HCT116 (cell line): ENCODE results near the gene GALNT6. TPM values are rescaled to one million over a fixed set of nuclear protein-coding genes. Genes with fewer than 3 reads are reported as not detected.

Source experiments
- ATAC-seq: fragments of 200-7000 bp; cut with Tn5 transposase; 2 replicates; pipeline ENCODE4 v1.9.1; 2020; ENCODE audit warnings: mild to moderate bottlenecking, moderate library complexity
- BruUV-seq: library from RNA; stranded (reverse); fragments of 400-500 nt; replicated peaks from 2 replicates; lab custom pipeline; 2021; lab: Mats Ljungman, UMichigan
- CTCF ChIA-PET: fragments of 300-600 bp; sonication (Branson Sonifier 250); formaldehyde crosslinking; loops from one replicate; lab custom pipeline; 2021; ENCODE audit warnings: antibody characterized with exemption; lab: Charles Lee
- POLR2A ChIA-PET: fragments of 300-600, 350-600 bp; sonication (Branson Sonifier 250); formaldehyde crosslinking; loops from one replicate; lab custom pipeline; 2021; ENCODE audit warnings: antibody characterized with exemption; lab: Charles Lee
- RAD21 ChIA-PET, 2 experiments: fragments of 300-600 bp; sonication (Branson Sonifier 250); formaldehyde crosslinking; loops; one replicate each; lab custom pipeline; 2023; ENCODE audit warnings: low total read pairs in 2 of 2; ENCODE audit not compliant: uncharacterized antibody in 2 of 2, unreplicated experiment in 2 of 2, low non-redundant PET in 1 of 2; lab: Charles Lee
- DNase-seq: peaks from one replicate; pipeline ENCODE4 v3.0.0-alpha.2; 2010; ENCODE audit warnings: low read depth, low spot score
- H2AFZ ChIP-seq: fragments of 200-600 bp; shearing (Covaris generic), sonication (generic); 2 replicates; pipeline ENCODE4 v1.6.1; 2017; ENCODE audit warnings: low read depth, mixed run types, mixed read lengths, antibody characterized with exemption, low read length; ENCODE audit not compliant: poor library complexity, severe bottlenecking
- H3K27ac ChIP-seq: 2 replicates; pipeline ENCODE4 v1.5.1; 2012; ENCODE audit warnings: low read depth, low read length
- H3K27me3 ChIP-seq: fragments of 200-600 bp; sonication (generic); 2 replicates; pipeline ENCODE4 v1.6.1; 2016; ENCODE audit warnings: mixed run types, low read length, mixed read lengths; ENCODE audit not compliant: insufficient read depth
- H3K36me3 ChIP-seq, 2 experiments: fragments of 200-500 bp in 1 of 2; fragments of 200-600 bp in 1 of 2; sonication (Bioruptor generic) in 1 of 2; sonication (generic) in 1 of 2; 2 replicates each; pipeline versions ENCODE4 v1.5.1 to v1.6.1; 2014 to 2016; ENCODE audit warnings: low read length in 2 of 2, inconsistent platforms in 1 of 2, mixed read lengths in 1 of 2, mixed run types in 1 of 2; ENCODE audit not compliant: insufficient read depth in 2 of 2, control insufficient read depth in 1 of 2
- H3K4me1 ChIP-seq, 2 experiments: fragments of 200-600 bp in 1 of 2; sonication (generic) in 1 of 2; 2 replicates each; pipeline versions ENCODE4 v1.5.1 to v1.6.1; 2012 to 2017; ENCODE audit warnings: low read length in 2 of 2, inconsistent platforms in 1 of 2, mild to moderate bottlenecking in 1 of 2, mixed read lengths in 1 of 2, mixed run types in 1 of 2, moderate library complexity in 1 of 2; ENCODE audit not compliant: insufficient read depth in 2 of 2, control insufficient read depth in 1 of 2
- H3K4me2 ChIP-seq: fragments of 200-600 bp; sonication (generic); 2 replicates; pipeline ENCODE4 v1.6.1; 2017; ENCODE audit warnings: mixed run types, low read length, mixed read lengths
- H3K4me3 ChIP-seq, 2 experiments: fragments of 200-600 bp in 1 of 2; sonication (generic) in 1 of 2; replicated peaks in 1 of 2; 2 replicates each; pipeline ENCODE4 v1.5.1; 2011 to 2016; ENCODE audit warnings: low read length in 2 of 2, control low read depth in 1 of 2, low read depth in 1 of 2, mild to moderate bottlenecking in 1 of 2, mixed read lengths in 1 of 2, mixed run types in 1 of 2
- H3K79me2 ChIP-seq: fragments of 200-600 bp; sonication (generic); 2 replicates; pipeline ENCODE4 v1.6.1; 2017; ENCODE audit warnings: mild to moderate bottlenecking, mixed run types, low read length, moderate library complexity, mixed read lengths; ENCODE audit not compliant: insufficient read depth
- H3K9ac ChIP-seq: fragments of 200-600 bp; sonication (generic); 2 replicates; pipeline ENCODE4 v1.6.1; 2016; ENCODE audit warnings: low read length, mixed read lengths
- H3K9me2 ChIP-seq: fragments of 200-600 bp; sonication (generic), shearing (Covaris generic); 2 replicates; pipeline ENCODE4 v1.6.1; 2017; ENCODE audit warnings: mixed run types, mild to moderate bottlenecking, moderate library complexity; ENCODE audit not compliant: insufficient read depth
- H3K9me3 ChIP-seq, 2 experiments: fragments of 200-500 bp in 1 of 2; fragments of 200-600 bp in 1 of 2; sonication (Bioruptor generic) in 1 of 2; sonication (generic) in 1 of 2; 2 replicates each; pipeline ENCODE4 v1.6.1; 2014 to 2017; ENCODE audit warnings: low read length in 2 of 2, mixed read lengths in 2 of 2, inconsistent platforms in 1 of 2, low read depth in 1 of 2, mild to moderate bottlenecking in 1 of 2, mixed run types in 1 of 2, moderate library complexity in 1 of 2; ENCODE audit not compliant: control insufficient read depth in 1 of 2, insufficient read depth in 1 of 2
- H4K20me1 ChIP-seq: fragments of 200-600 bp; sonication (generic), shearing (Covaris generic); 2 replicates; pipeline ENCODE4 v1.6.1; 2017; ENCODE audit warnings: mixed run types, mild to moderate bottlenecking, moderate library complexity; ENCODE audit not compliant: insufficient read depth
- ATF3 ChIP-seq: IDR thresholded peaks from 2 replicates; pipeline ENCODE4 v1.6.1; 2012
- CBX3 ChIP-seq: IDR thresholded peaks from 2 replicates; pipeline ENCODE4 v1.6.1; 2012; ENCODE audit warnings: low read depth
- CEBPB ChIP-seq: IDR thresholded peaks from 2 replicates; pipeline ENCODE4 v1.6.1; 2012; ENCODE audit warnings: low read depth
- CTCF ChIP-seq, 3 experiments: fragments of 200-600 bp in 1 of 3; sonication (generic) in 1 of 3; IDR thresholded peaks in 2 of 3; conservative IDR thresholded peaks in 1 of 3; 2 replicates each; pipeline ENCODE4 v1.5.1; 2012 to 2017; ENCODE audit warnings: low read depth in 2 of 3, low read length in 2 of 3, antibody characterized with exemption in 1 of 3, borderline replicate concordance in 1 of 3, control low read depth in 1 of 3, mild to moderate bottlenecking in 1 of 3, mixed read lengths in 1 of 3, mixed run types in 1 of 3, moderate library complexity in 1 of 3; ENCODE audit not compliant: insufficient read depth in 1 of 3
- EGR1 ChIP-seq: IDR thresholded peaks from 2 replicates; pipeline ENCODE4 v1.6.1; 2012; ENCODE audit warnings: low read depth
- ELF1 ChIP-seq: IDR thresholded peaks from 2 replicates; pipeline ENCODE4 v1.6.1; 2012; ENCODE audit warnings: low read depth, borderline replicate concordance
- EZH2 ChIP-seq: fragments of 200-600 bp; sonication (generic); IDR thresholded peaks from 2 replicates; pipeline ENCODE4 v1.6.1; 2017; ENCODE audit warnings: antibody characterized with exemption, mixed run types
- EZH2phosphoT487 ChIP-seq: fragments of 200-600 bp; IDR thresholded peaks from 2 replicates; pipeline ENCODE4 v1.6.1; 2018; ENCODE audit warnings: antibody characterized with exemption, borderline replicate concordance
- FOSL1 ChIP-seq: IDR thresholded peaks from 2 replicates; pipeline ENCODE4 v1.6.1; 2012; ENCODE audit warnings: low read depth
- JUND ChIP-seq: IDR thresholded peaks from 2 replicates; pipeline ENCODE4 v1.6.1; 2012
- POLR2A ChIP-seq: IDR thresholded peaks from 2 replicates; pipeline ENCODE4 v1.7.0; 2011; ENCODE audit warnings: borderline replicate concordance; ENCODE audit not compliant: insufficient read depth, insufficient read length; ENCODE audit errors: extremely low read depth
- POLR2AphosphoS5 ChIP-seq: IDR thresholded peaks from 2 replicates; pipeline ENCODE4 v1.6.1; 2011; ENCODE audit warnings: mild to moderate bottlenecking, low read depth, low read length, moderate library complexity
- RAD21 ChIP-seq: IDR thresholded peaks from 2 replicates; pipeline ENCODE4 v1.6.1; 2012; ENCODE audit warnings: low read depth, mild to moderate bottlenecking
- SIN3A ChIP-seq: IDR thresholded peaks from 2 replicates; pipeline ENCODE4 v1.6.1; 2012; ENCODE audit warnings: low read depth
- SP1 ChIP-seq: IDR thresholded peaks from 2 replicates; pipeline ENCODE4 v1.6.1; 2012; ENCODE audit warnings: low read depth
- YY1 ChIP-seq: IDR thresholded peaks from 2 replicates; pipeline ENCODE4 v1.6.1; 2011; ENCODE audit warnings: low read length, low read depth, moderate library complexity, mild to moderate bottlenecking; ENCODE audit not compliant: insufficient replicate concordance; ENCODE audit errors: extremely low read depth
- ZBTB33 ChIP-seq: IDR thresholded peaks from 2 replicates; pipeline ENCODE4 v1.6.1; 2011; ENCODE audit warnings: mild to moderate bottlenecking, low read length, moderate library complexity; ENCODE audit not compliant: insufficient replicate concordance; ENCODE audit errors: extremely low read depth
- ZFX ChIP-seq: fragments of 450-650 bp; IDR thresholded peaks from 2 replicates; pipeline ENCODE4 v1.6.1; 2017
- intact Hi-C: fragments of 100-400 bp; cut with micrococcal nuclease; formaldehyde crosslinking; loops from 2 replicates; pipeline ENCODE4 v1.10.0; 2022
- total RNA-seq: library from RNA; stranded (reverse); gene quantifications from one replicate; pipeline ENCODE4 v1.2.1, GENCODE V29; 2021; ENCODE audit not compliant: unreplicated experiment

GALNT6 gene
- total RNA-seq, 1 experiment from 2014 or later, result 16.4 TPM

- Histone ChIP-seq H3K9me2 (no peaks in the 10 kb centered on the region), H3K9ac (no peak overlapping the region), H3K79me2 (no peaks in the 10 kb centered on the region), H4K20me1 (no peaks in the 10 kb centered on the region), H3K27me3 (no peaks in the 10 kb centered on the region; the same call in 1 of the 2 replicates), H3K4me1 (no peaks in the 10 kb centered on the region), H3K4me3 (no peak overlapping the region), H2AFZ (no peak overlapping the region), H3K27ac (no peak overlapping the region), H3K36me3 (no peaks in the 10 kb centered on the region), H3K9me3 (no peaks in the 10 kb centered on the region), H3K4me2 (no peak overlapping the region)
- intact Hi-C loops, result no loop called here
- no TSS peak for BruUV-seq
- TF ChIP-seq ZFX (no peak), JUND (no peak), SIN3A (no peak), CBX3 (no peak), ELF1 (no peak), EZH2phosphoT487 (no peak), EZH2 (no peak), POLR2AphosphoS5 (no peak), POLR2A (no peak), CTCF (IDR thresholded peaks at IDR 0.05 in 2 of 3, conservative IDR thresholded peaks at IDR 0.05 in 1 of 3; ENCODE audit: borderline replicate concordance in 1 of 3, insufficient read depth in 1 of 3, low read depth in 2 of 3, low read length in 2 of 3) (no peak), FOSL1 (no peak), ZBTB33 (no peak), ATF3 (no peak), SP1 (no peak), CEBPB (no peak), EGR1 (no peak), YY1 (no peak), RAD21 (no peak)
- ChIA-PET RAD21 (no interaction called here), CTCF (interaction anchor here (1.2 kb wide), 1 partner anchor 11 kb away, joined by 3 read pairs; no protein-coding TSS in a partner anchor), POLR2A (no interaction called here)
- ATAC-seq (no peak), DNase-seq (no peak)
Measured at GRCh38 chr12:51409846-51410245, 18.6 kb upstream of the GALNT6 start.
